KBM-7 (cell line): ENCODE results near the gene CHRM2.

ENCODE experiments used
- DNase-seq: peaks from one replicate; pipeline ENCODE4 v3.0.0-alpha.2; 2015
- in situ Hi-C: fragments of 300-500 bp; cut with MboI; formaldehyde crosslinking; loops from 2 replicates; pipeline ENCODE4 v1.14.3; 2020; ENCODE audit warnings: low sequenced_read_pairs, low pct_unique_long_range_greater_than_20kb, mixed read lengths

The CHRM2 gene

DNA sequence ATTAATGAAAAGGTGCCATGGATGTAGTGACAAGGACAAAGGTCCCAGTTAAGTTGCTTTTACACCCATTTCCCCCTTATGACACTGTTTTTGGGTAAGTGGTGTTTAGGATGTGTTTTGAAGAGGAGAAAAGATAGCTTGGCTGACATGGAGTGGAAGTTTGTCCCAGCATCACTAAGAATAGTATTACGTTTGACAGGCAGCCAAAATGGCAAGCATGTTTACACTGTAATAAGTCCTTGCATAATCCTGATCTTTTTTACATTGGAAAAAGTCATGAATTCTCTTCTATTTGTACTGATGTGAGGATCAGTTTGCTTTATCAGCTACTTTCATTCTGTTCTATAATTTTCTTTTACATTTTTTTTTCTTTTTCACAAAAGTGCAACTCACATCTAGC, 137.8 kb downstream of the CHRM2 start:
- DNase-seq = no peak
- in situ Hi-C loops = no loop called here

DNA sequence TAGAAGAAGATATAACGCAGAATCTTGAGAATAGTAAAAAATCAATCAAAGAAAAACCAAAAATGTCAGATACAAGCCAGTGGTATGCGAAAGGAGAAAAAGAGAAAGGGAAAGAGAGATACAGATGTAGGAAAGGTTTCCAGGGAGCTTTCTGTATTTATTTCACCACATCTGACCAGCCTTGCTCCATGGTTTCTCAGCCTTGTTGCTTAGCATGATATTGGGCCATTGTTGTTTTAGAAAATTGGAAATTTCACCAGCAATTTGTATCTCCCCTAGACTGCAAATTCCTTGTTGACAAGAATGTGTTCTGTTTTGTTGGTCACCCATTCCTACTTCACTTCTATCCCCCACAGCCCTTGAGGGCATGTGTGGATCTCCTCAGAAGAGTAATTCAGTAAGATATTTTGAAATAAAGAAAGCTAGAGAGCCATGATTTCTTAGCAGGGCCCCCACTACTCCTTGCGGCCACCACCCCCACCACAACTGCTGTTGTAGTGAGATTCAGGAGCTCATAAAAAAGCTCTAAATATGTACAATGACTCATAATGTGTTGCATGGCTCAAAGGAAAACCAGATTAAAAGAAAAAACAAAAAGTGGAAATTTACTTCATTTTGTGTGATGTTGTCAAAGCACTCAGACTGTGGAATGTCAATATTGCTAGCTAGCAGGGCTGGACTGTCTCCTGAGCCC, 138.7 kb downstream of the CHRM2 start:
- in situ Hi-C loops = no loop called here
- no peak for DNase-seq

DNA sequence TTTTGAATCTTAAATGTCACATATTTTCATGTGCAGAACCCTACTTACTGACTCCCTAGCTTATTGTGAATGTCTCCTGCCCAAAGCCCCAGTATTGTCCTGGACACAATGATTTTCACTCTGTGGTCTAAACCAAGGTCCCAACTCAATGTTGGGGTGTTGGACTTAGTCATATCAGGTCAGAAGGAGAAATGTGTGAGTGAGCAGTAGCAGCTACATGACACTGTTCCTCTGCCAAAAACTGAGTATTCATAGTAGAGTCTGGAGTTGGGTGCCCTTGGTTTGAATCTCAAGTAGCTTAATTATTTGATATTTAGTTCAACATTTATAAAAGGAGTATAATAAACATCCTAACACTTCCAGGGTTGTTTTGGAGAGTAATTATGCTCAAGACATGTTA, 141.0 kb downstream of the CHRM2 start:
- in situ Hi-C loops = no loop called here
- DNase-seq = no peak

DNA sequence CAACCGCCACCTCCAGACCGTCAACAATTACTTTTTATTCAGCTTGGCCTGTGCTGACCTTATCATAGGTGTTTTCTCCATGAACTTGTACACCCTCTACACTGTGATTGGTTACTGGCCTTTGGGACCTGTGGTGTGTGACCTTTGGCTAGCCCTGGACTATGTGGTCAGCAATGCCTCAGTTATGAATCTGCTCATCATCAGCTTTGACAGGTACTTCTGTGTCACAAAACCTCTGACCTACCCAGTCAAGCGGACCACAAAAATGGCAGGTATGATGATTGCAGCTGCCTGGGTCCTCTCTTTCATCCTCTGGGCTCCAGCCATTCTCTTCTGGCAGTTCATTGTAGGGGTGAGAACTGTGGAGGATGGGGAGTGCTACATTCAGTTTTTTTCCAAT, 146.6 kb downstream of the CHRM2 start:
- DNase-seq = no peak
- in situ Hi-C loops = no loop called here

DNA sequence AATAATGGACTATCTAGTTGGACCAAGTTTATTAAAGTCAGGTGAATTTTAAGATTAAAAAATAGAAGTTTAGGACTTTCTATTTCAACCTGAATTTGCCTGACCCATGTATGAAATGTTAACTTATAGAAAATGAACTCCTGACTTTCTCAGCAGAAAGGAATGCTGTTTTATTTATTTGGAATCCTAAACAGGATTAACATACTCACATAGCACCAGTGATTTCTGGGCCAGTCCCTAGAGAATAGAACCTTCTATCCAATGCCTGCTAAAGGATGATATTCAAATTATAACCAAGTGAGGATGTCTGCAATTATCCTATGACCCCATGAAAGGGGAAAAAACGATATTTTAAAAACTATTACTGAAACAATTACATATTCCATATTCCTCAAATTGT, 148.8 kb downstream of the CHRM2 start:
- in situ Hi-C loops = no loop called here

DNA sequence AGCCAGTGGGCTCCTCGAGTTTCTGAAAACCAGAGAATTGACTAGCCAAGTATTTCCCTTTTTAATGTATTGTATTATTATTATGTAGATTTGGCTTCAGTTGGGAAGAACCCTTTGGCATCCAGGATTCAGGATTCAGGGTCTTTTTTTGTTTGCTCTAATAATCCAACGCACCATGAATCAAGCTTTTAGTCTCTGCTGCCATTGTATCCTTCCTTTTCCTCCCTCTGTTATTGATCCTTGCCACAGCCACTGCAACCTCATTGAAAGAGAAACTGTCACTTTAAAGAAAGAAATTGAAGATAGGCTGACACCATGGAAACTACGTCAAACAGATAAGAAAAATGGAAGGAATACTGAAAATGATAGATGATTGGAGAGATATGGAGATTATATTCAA, 150.0 kb downstream of the CHRM2 start:
- in situ Hi-C loops = no loop called here
- no peak for DNase-seq

More for the DNA sequence above, 148.8 kb downstream of the CHRM2 start:
- DNase-seq = no peak

DNA sequence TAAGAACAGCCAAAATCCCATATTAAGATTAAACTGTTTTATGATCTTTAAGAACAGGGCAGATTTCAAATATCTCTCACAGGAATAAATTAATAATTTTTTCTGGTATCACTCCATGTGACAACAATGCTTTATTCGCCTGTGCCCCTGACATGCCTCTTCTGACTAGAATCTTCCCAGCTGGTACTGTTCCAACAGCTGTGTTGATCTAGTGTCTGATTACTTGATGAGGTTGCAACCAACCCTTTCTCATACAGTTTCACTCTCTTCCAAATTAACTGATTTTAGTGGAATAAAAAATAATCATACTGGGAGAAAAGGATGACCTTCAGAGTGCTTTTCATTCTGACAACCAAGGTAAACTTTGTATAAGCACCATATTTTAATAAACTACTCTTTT, 151.9 kb downstream of the CHRM2 start:
- in situ Hi-C loops = no loop called here
- no peak for DNase-seq

DNA sequence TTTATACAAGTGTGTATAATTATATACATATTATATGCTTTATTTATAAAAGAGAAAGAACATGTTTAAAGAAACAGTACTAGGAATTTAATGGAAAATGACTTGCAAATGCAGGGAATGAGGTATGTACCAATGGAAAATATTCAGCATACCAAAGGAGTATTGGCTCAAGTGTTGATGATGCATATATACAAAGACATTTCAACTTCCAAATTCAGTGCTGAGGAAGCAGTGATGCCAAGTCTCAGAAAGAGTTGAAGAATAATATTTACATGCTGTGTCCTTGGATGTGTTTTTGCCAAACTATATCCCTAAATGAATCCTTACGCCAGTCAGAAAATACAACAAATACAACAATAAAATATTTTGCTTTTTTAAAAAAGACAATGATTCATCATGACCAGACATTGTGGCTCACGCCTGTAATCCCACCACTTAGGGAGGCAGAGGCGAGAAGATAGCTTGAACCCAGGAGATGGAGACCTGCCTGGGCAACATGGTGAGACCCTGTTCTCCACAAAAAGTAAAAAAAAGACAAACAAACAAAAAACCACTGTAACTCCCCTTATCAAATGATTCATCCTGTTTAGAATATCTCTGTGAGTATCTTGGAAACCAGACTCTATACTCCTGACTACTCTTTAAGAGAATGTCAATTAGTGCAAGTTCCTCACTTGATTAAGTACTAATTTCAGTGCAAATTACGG, 157.2 kb downstream of the CHRM2 start:
- in situ Hi-C loops = no loop called here
- no peak for DNase-seq

DNA sequence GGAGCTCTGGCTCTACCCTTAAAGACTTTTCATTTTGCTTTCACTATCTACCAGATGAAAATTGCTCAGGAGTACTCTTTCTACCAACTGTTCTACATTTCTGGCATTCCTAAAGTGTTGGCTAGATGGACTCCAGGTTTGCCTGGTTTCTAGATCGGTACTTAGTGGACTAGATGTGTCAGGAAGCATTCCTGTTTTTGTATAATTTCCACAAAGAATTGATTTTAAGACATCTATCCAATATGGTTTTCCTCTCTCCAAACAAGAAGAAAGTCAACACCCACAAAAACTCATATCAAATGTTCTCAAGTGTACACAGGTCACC, 157.7 kb downstream of the CHRM2 start:
- no peak for DNase-seq
- in situ Hi-C loops = no loop called here

DNA sequence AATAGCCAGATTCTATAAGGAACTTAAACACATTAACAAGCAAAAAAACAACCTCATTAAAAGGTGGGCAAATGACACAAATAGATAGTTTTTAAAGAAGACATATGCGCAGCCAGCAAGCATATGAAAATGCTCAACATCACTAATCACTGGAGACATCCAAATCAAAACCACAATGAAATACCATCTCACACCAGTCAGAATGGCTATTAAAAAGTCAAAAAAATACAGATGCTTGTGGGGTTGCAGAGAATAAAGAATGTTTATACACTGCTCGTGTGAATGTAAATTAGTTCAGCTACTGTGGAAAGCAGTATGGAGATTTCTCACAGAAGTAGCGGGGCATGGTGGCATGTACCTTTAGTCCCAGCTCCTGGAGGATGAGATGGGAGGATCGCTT, 164.0 kb downstream of the CHRM2 start:
- in situ Hi-C loops = no loop called here
- DNase-seq = no peak

DNA sequence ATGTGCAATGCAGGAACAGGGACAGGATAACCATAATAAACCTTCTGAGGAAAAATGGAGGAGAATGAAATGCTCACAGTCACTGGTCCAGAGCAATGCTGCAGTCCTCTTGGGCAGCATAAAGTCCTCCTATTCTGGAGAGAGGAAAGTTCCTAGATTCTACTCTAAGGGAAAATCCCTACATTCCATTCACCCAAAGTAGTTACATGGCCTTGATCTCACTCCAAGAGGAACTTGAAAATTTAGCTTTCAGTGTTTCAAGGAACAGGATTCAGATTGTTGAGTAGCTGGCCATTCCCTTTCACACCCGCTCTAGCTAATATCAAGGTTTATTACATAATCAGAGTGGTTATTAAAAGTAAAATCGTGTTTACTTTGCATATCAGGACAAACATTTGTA, 168.3 kb downstream of the CHRM2 start:
- no peak for DNase-seq
- in situ Hi-C loops = no loop called here

DNA sequence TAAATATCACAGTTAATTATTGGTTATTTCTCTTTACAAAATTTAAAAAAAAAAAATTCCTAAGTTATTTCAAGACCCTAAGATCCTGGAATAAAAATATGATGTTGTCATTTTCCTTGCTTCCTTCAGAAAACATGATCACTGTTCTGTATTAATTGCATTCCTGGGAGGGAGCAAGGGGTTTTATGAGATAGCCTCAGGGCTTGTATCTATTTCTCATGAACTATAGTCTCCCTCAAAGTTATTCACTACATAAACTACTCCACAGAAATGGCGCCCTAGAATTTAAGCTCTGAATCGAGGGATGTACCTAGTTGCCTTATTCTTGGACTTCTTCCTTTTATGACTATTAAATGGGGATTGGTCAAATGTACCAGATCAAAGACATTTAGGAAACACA, 170.3 kb downstream of the CHRM2 start:
- no peak for DNase-seq
- in situ Hi-C loops = no loop called here

DNA sequence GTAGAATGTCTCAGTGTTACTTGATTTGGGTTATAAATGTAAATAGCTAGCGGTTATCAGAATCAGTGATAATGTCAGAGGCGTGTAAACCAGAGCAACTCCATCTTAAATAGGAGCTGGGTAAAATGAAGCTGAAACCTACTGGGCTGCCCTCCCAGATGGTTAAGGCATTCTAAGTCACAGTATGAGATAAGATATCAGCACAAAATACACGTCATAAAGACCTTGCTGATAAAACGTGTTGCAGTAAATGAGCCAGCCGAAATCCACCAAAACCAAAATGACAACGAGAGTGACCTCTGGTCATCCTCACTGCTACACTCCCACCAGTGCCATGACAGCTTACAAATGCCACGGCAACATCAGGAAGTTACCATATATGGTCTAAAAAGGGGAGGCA, 172.3 kb downstream of the CHRM2 start:
- in situ Hi-C loops = no loop called here
- no peak for DNase-seq

DNA sequence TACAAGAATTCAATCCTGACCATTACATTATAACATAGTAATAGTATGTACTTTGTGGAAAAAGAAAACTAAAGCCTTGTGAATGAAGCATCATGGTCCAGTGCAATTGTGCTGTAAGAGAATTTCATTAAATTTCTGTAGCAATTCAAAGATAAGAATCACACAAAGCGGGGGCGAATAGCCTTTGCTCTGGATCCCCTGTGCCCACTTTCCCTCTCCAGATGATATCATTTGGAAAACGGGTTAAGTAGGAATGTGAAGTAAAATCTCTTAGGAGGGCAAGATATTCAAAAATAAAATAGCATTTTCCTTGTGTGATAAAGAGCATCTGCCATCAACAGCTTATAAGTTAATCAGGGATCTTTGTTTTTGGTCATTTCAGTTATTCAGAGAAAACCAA, 177.1 kb downstream of the CHRM2 start:
- DNase-seq = no peak
- in situ Hi-C loops = no loop called here

DNA sequence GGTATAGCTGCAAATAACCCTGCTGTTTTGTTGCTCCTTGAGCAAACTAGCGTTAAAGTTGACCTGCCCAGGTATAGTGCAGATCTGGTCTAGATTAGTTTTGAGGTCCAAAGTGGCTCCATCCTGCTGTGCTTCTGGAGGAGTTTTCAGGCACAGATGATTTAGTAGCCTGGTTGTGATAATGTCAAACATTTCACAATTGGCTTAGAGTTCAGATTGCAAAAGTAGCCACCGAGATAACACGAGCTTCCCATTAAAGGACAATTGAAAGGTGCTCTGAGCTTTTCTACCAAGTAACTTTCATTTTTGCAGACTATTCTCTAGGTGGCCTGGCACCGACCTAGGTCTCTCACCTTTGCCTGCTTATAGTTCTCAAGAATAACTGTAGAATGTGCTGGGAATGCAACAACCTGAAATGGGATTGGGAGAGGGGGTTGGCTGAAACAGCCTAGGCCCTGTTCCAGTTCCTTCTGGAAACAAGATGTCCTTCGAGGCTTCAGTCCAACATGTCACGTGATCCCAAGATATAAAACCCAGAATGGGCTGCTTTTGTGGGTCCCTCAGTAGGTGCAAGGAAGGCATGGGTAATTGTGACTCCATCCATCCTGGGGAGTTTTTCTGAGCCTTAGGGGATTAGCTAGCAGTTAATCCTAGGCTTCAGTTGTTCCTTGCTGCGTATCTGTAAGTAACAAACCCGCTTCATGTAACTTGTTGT, 201.0 kb downstream of the CHRM2 start:
- in situ Hi-C loops = no loop called here
- DNase-seq = no peak
